Stimulated activated naive CD8-positive, alpha-beta T cell treated with anti-CD3 and anti-CD28 coated beads, Interleukin-15, Interleukin-2, amounts not matched to agents 100 U/mL and 50 U/mL, for 24 hours (primary cell): ENCODE measurements around the gene MTMR2.
"Not testable (repeated sequence)": the region's sequence is repeated elsewhere in the genome, so short reads cannot be mapped to it uniquely, and the experiment has no call there.

Experiments used
- ATAC-seq: fragments of 150-1000 bp; cut with Tn5 transposase; one replicate; pipeline ENCODE4 v1.10.0; 2021
- DNase-seq: peaks from one replicate; pipeline ENCODE4 v3.0.0; 2021

The MTMR2 gene

GRCh38 chr11:95884376-95884775 is 39.5 kb downstream of the MTMR2 start:
- no peak for ATAC-seq
- no peak for DNase-seq

GRCh38 chr11:95883381-95883780 is 40.5 kb downstream of the MTMR2 start:
- DNase-seq, result no peak
- no peak for ATAC-seq

GRCh38 chr11:95877291-95877690 is 46.6 kb downstream of the MTMR2 start:
- ATAC-seq (peak; percentile 97), DNase-seq (no peak)

GRCh38 chr11:95870877-95871276 is 53.0 kb downstream of the MTMR2 start:
- DNase-seq, ATAC-seq: not testable (repeated sequence)

GRCh38 chr11:95867105-95867504 is 56.8 kb downstream of the MTMR2 start:
- ATAC-seq, result no peak
- DNase-seq, result no peak

GRCh38 chr11:95863486-95864140 is 60.3 kb downstream of the MTMR2 start:
- DNase-seq (no peak), ATAC-seq (no peak)

- not testable (repeated sequence) for DNase-seq, ATAC-seq
Observed at GRCh38 chr11:95860024-95860423, 63.9 kb downstream of the MTMR2 start.

GRCh38 chr11:95854362-95854761 is 69.5 kb downstream of the MTMR2 start:
- not testable (repeated sequence) for ATAC-seq

GRCh38 chr11:95853862-95854261 is 70.0 kb downstream of the MTMR2 start:
- DNase-seq, result no peak
- no peak for ATAC-seq

More at GRCh38 chr11:95854362-95854761, 69.5 kb downstream of the MTMR2 start:
- DNase-seq, result not testable (repeated sequence)

- ATAC-seq (no peak), DNase-seq (no peak)
Observed at GRCh38 chr11:95853138-95853537, 70.8 kb downstream of the MTMR2 start.

- ATAC-seq, result no peak
- no peak for DNase-seq
Observed at GRCh38 chr11:95850137-95850536, 73.8 kb downstream of the MTMR2 start.

GRCh38 chr11:95849087-95849825 is 74.7 kb downstream of the MTMR2 start:
- ATAC-seq (peak; percentile 59), DNase-seq (peak; percentile 17)

- DNase-seq, result no peak
Observed at GRCh38 chr11:95845167-95845566, 78.7 kb downstream of the MTMR2 start.

GRCh38 chr11:95835768-95836488 is 88.0 kb downstream of the MTMR2 start:
- ATAC-seq, result peak; percentile 63
- peak; percentile 51 for DNase-seq

More at GRCh38 chr11:95845167-95845566, 78.7 kb downstream of the MTMR2 start:
- ATAC-seq, result no peak

- DNase-seq, result no peak
- no peak for ATAC-seq
Observed at GRCh38 chr11:95835351-95835750, 88.6 kb downstream of the MTMR2 start.

GRCh38 chr11:95833378-95833777 is 90.5 kb downstream of the MTMR2 start:
- no peak for DNase-seq
- ATAC-seq, result no peak

GRCh38 chr11:95832763-95833162 is 91.1 kb downstream of the MTMR2 start:
- no peak for DNase-seq
- ATAC-seq, result no peak

- DNase-seq (no peak), ATAC-seq (peak; percentile 33)
Observed at GRCh38 chr11:95831198-95831883, 92.6 kb downstream of the MTMR2 start.

GRCh38 chr11:95829580-95830259 is 94.2 kb downstream of the MTMR2 start:
- ATAC-seq (peak; percentile 49), DNase-seq (no peak)

GRCh38 chr11:95827696-95828095 is 96.2 kb downstream of the MTMR2 start:
- ATAC-seq, result no peak
- DNase-seq, result no peak

GRCh38 chr11:95821640-95822039 is 102.3 kb downstream of the MTMR2 start:
- ATAC-seq, result no peak
- no peak for DNase-seq

- DNase-seq, result no peak
- peak; percentile 73 for ATAC-seq
Observed at GRCh38 chr11:95816037-95816436, 107.9 kb downstream of the MTMR2 start.
